D721Med (cell line): Measurements from ENCODE around the gene ABCA9.

Experiments
- DNase-seq: peaks from one replicate; pipeline ENCODE4 v3.0.0; 2011; ENCODE audit warnings: low spot score; ENCODE audit not compliant: insufficient read length
- FAIRE-seq: peaks from 2 replicates; lab custom pipeline; 2011; peaks lifted over from hg19 to GRCh38; lab: Jason Lieb, UNC
- CTCF ChIP-seq: IDR thresholded peaks from 2 replicates; pipeline ENCODE4 v1.5.1; 2012; ENCODE audit warnings: mild to moderate bottlenecking, control low read depth; ENCODE audit not compliant: insufficient read depth; ENCODE audit errors: missing control alignments

Gene ABCA9

GRCh38 chr17:69060822-69061221 lies at the start of gene ABCA9:
TSS of gene ABCA9 (minus strand) at chr17:69060927. CDS start at chr17:69051126, 9,801 bp downstream.
- FAIRE-seq (no peak), DNase-seq (no peak)
- no peak for TF ChIP-seq CTCF

- FAIRE-seq (no peak), DNase-seq (no peak)
- no peak for TF ChIP-seq CTCF
Measured at GRCh38 chr17:69105907-69106730, 45.4 kb upstream of the ABCA9 start.

GRCh38 chr17:69103557-69104233 lies 43.0 kb upstream of the ABCA9 start:
- no peak for DNase-seq
- FAIRE-seq = no peak
- TF ChIP-seq CTCF = no peak

- TF ChIP-seq CTCF = no peak
- DNase-seq = no peak
- no peak for FAIRE-seq
Measured at GRCh38 chr17:69098625-69099024, 37.9 kb upstream of the ABCA9 start.

- FAIRE-seq = no peak
- no peak for DNase-seq
- no peak for TF ChIP-seq CTCF
Measured at GRCh38 chr17:69096541-69096940, 35.8 kb upstream of the ABCA9 start.

GRCh38 chr17:69093995-69094394 lies 33.3 kb upstream of the ABCA9 start:
- no peak for FAIRE-seq
- TF ChIP-seq CTCF = no peak

More at GRCh38 chr17:69093995-69094394, 33.3 kb upstream of the ABCA9 start:
- no peak for DNase-seq
